ENCODE data around the gene PDZD4.

DNA sequence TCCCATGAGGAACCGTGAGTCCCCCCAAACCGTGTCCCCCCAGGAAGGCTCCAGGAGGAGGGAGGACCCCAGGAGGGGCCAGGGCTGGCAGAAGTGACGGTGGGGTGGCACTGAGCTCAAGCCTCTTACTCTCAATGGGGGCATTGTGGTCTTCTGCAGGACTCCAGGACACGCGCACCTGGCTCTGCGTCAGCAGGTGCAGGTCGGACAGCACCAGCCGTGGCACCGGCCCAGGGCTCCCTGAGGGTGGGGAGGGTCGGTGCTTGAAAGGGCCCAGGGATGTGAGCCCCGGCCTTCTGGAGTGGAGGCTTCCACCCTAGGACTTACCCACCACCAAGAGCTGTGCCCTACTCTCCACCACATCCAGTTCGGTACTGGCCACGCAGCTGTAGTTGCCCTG lies 37.3 kb upstream of the PDZD4 start:
- TF ChIP-seq POLR2A (IDR thresholded peaks at IDR 0.05; ENCODE audit: low read depth, low read length) (no peak), TAF1 (IDR thresholded peaks at IDR 0.05; ENCODE audit: low read depth, low read length) (no peak), POLR2AphosphoS5 (IDR thresholded peaks at IDR 0.05; ENCODE audit: low read depth, low read length) (no peak)

All from GM12891 (cell line).